H1 (cell line): ENCODE measurements around the gene ARHGAP26. TPM values are rescaled to one million over a fixed set of nuclear protein-coding genes. Genes with fewer than 3 reads are reported as not detected.
A peak's percentile ranks its signal among the peaks of the same experiment; 100 is the strongest.

Source experiments
- CTCF ChIA-PET: fragments of 300-600 bp; sonication (Branson Sonifier 250); formaldehyde crosslinking; loops from one replicate; lab custom pipeline; 2021; ENCODE audit not compliant: partially characterized antibody; lab: Charles Lee
- POLR2A ChIA-PET: fragments of 300-600 bp; sonication (Branson Sonifier 250); formaldehyde crosslinking; loops from one replicate; lab custom pipeline; 2021; ENCODE audit warnings: inconsistent platforms; ENCODE audit not compliant: partially characterized antibody; lab: Charles Lee
- DNase-seq, 2 experiments: peaks; one replicate each; pipeline versions ENCODE4 v3.0.0 to v3.0.0-alpha.2; 2010 to 2022; ENCODE audit warnings: low spot score in 2 of 2, low read depth in 1 of 2, mixed read lengths in 1 of 2
- FAIRE-seq: peaks from 2 replicates; lab custom pipeline; 2011; peaks lifted over from hg19 to GRCh38; lab: Jason Lieb, UNC
- H2AFZ ChIP-seq: 2 replicates; pipeline ENCODE4 v1.8.1; 2012; ENCODE audit warnings: low read length, inconsistent platforms
- H2AK5ac ChIP-seq: 2 replicates; pipeline ENCODE4 v1.6.1; 2013; ENCODE audit warnings: low read depth, low read length
- H2BK120ac ChIP-seq: replicated peaks from 2 replicates; pipeline ENCODE3; 2013; ENCODE audit warnings: low read depth, low read length, inconsistent platforms
- H2BK12ac ChIP-seq: 2 replicates; pipeline ENCODE4 v1.6.1; 2013; ENCODE audit warnings: low read depth, low read length
- H2BK15ac ChIP-seq: 2 replicates; pipeline ENCODE4 v1.6.1; 2013; ENCODE audit warnings: low read length
- H2BK20ac ChIP-seq: 2 replicates; pipeline ENCODE4 v1.6.1; 2013; ENCODE audit warnings: low read length
- H2BK5ac ChIP-seq: 2 replicates; pipeline ENCODE4 v1.6.1; 2013; ENCODE audit warnings: low read depth, low read length
- H3K14ac ChIP-seq: 2 replicates; pipeline ENCODE4 v1.6.1; 2013; ENCODE audit warnings: inconsistent platforms; ENCODE audit not compliant: insufficient read length
- H3K18ac ChIP-seq: 2 replicates; pipeline ENCODE4 v1.6.1; 2013; ENCODE audit warnings: low read length; ENCODE audit errors: extremely low read depth
- H3K23ac ChIP-seq: 2 replicates; pipeline ENCODE4 v1.6.1; 2013; ENCODE audit warnings: inconsistent platforms; ENCODE audit not compliant: insufficient read length
- H3K23me2 ChIP-seq: 2 replicates; pipeline ENCODE4 v1.6.1; 2013; ENCODE audit warnings: low read depth, low read length
- H3K27ac ChIP-seq: 2 replicates; pipeline ENCODE4 v1.6.1; 2011; ENCODE audit warnings: low read depth, low read length, inconsistent platforms
- H3K27me3 ChIP-seq, 4 experiments: replicated peaks in 1 of 4; 1 replicate in 1 of 4; 2 replicates in 3 of 4; pipeline versions ENCODE4 v1.6.1 to v1.8.1; 2011 to 2013; ENCODE audit warnings: low read length in 3 of 4, mild to moderate bottlenecking in 3 of 4, inconsistent platforms in 2 of 4, mixed read lengths in 2 of 4, moderate library complexity in 1 of 4; ENCODE audit not compliant: control insufficient read depth in 3 of 4, insufficient read depth in 3 of 4; ENCODE audit errors: extremely low read depth in 1 of 4
- H3K36me3 ChIP-seq, 4 experiments: 2 replicates each; pipeline versions ENCODE4 v1.6.1 to v1.8.1; 2011 to 2013; ENCODE audit warnings: mild to moderate bottlenecking in 4 of 4, low read length in 3 of 4, moderate library complexity in 2 of 4, control low read depth in 1 of 4, inconsistent platforms in 1 of 4; ENCODE audit not compliant: insufficient read depth in 4 of 4, control insufficient read depth in 2 of 4
- H3K4ac ChIP-seq: replicated peaks from 2 replicates; pipeline ENCODE3; 2013; ENCODE audit warnings: low read length, low read depth, mixed read lengths, inconsistent platforms; ENCODE audit not compliant: insufficient read length
- H3K4me1 ChIP-seq, 4 experiments: replicated peaks in 1 of 4; 1 replicate in 1 of 4; 2 replicates in 3 of 4; pipeline versions ENCODE4 v1.6.1 to v1.8.1; 2011 to 2013; ENCODE audit warnings: low read length in 3 of 4, inconsistent platforms in 2 of 4, mixed read lengths in 1 of 4; ENCODE audit not compliant: insufficient read depth in 4 of 4, control insufficient read depth in 3 of 4
- H3K4me2 ChIP-seq, 2 experiments: 2 replicates each; pipeline versions ENCODE4 v1.6.1 to v1.8.1; 2011 to 2013; ENCODE audit warnings: low read depth in 2 of 2, low read length in 2 of 2, control low read depth in 1 of 2, inconsistent platforms in 1 of 2, mild to moderate bottlenecking in 1 of 2; ENCODE audit not compliant: insufficient read depth in 1 of 2
- H3K4me3 ChIP-seq, 4 experiments: fragments of 200-600, 300-600 bp in 1 of 4; sonication (generic), shearing (Covaris generic), sonication (Bioruptor Twin) in 1 of 4; 2 replicates each; pipeline versions ENCODE4 v1.5.1 to v1.8.1; 2011 to 2016; ENCODE audit warnings: low read length in 4 of 4, low read depth in 3 of 4, control low read depth in 2 of 4, inconsistent platforms in 2 of 4, mild to moderate bottlenecking in 2 of 4, mixed read lengths in 1 of 4, moderate library complexity in 1 of 4; ENCODE audit not compliant: insufficient read depth in 2 of 4; ENCODE audit errors: extremely low read depth in 1 of 4
- H3K56ac ChIP-seq: replicated peaks from 2 replicates; pipeline ENCODE3; 2013; ENCODE audit warnings: low read depth, mild to moderate bottlenecking, mixed read lengths, low read length, inconsistent platforms; ENCODE audit not compliant: insufficient read length
- H3K79me1 ChIP-seq: 2 replicates; pipeline ENCODE4 v1.6.1; 2013; ENCODE audit warnings: low read depth, low read length, control low read depth
- H3K79me2 ChIP-seq, 2 experiments: 2 replicates each; pipeline versions ENCODE4 v1.6.1 to v1.8.1; 2012 to 2013; ENCODE audit warnings: low read length in 2 of 2, mild to moderate bottlenecking in 2 of 2, inconsistent platforms in 1 of 2; ENCODE audit not compliant: insufficient read depth in 2 of 2, control insufficient read depth in 1 of 2
- H3K9ac ChIP-seq, 4 experiments: replicated peaks in 1 of 4; 1 replicate in 1 of 4; 2 replicates in 3 of 4; pipeline versions ENCODE4 v1.6.1 to v1.8.1; 2011 to 2013; ENCODE audit warnings: low read depth in 3 of 4, low read length in 3 of 4, control low read depth in 2 of 4, mild to moderate bottlenecking in 2 of 4, moderate library complexity in 2 of 4, inconsistent platforms in 1 of 4; ENCODE audit errors: extremely low read depth in 1 of 4
- H3K9me3 ChIP-seq, 2 experiments: 2 replicates each; pipeline versions ENCODE4 v1.6.1 to v1.8.1; 2012 to 2013; ENCODE audit warnings: mild to moderate bottlenecking in 2 of 2, moderate library complexity in 2 of 2, control low read depth in 1 of 2, inconsistent platforms in 1 of 2, low read depth in 1 of 2, low read length in 1 of 2, mixed read lengths in 1 of 2; ENCODE audit not compliant: insufficient read depth in 2 of 2
- H4K20me1 ChIP-seq, 2 experiments: replicated peaks in 1 of 2; 2 replicates each; pipeline versions ENCODE3 to v1.8.1; 2011 to 2013; ENCODE audit warnings: inconsistent platforms in 2 of 2, low read length in 2 of 2, mild to moderate bottlenecking in 1 of 2; ENCODE audit not compliant: insufficient read depth in 2 of 2, control insufficient read depth in 1 of 2
- H4K5ac ChIP-seq: 2 replicates; pipeline ENCODE4 v1.6.1; 2013; ENCODE audit warnings: low read length, low read depth, mixed read lengths, inconsistent platforms; ENCODE audit not compliant: insufficient read length
- H4K8ac ChIP-seq: 2 replicates; pipeline ENCODE4 v1.8.0; 2013; ENCODE audit warnings: mild to moderate bottlenecking, moderate library complexity, low read length, inconsistent platforms; ENCODE audit not compliant: insufficient read depth; ENCODE audit errors: extremely low read depth
- H4K91ac ChIP-seq: replicated peaks from 2 replicates; pipeline ENCODE3; 2013; ENCODE audit warnings: low read length, mixed read lengths, inconsistent platforms; ENCODE audit not compliant: insufficient read length
- CBX5 ChIP-seq: fragments of 300-800, 300-1000 bp; sonication (generic); IDR thresholded peaks from 2 replicates; pipeline ENCODE4 v1.7.1; 2016; ENCODE audit warnings: antibody characterized with exemption, low read length, low read depth
- POLR2AphosphoS5 ChIP-seq: IDR thresholded peaks from 2 replicates; pipeline ENCODE4 v1.6.1; 2011; ENCODE audit warnings: low read depth, low read length
- SIX5 ChIP-seq: IDR thresholded peaks from 2 replicates; pipeline ENCODE4 v1.6.1; 2011; ENCODE audit warnings: mild to moderate bottlenecking, low read depth, low read length
- WGBS, 2 experiments: shearing (Covaris generic) in 1 of 2; methylation state at CpG; one replicate each; pipeline versions ENCODE4 v1.1.6 to v1.1.7; 2013 to 2015; ENCODE audit warnings: low lambda C conversion rate in 2 of 2, mixed read lengths in 2 of 2, inconsistent platforms in 1 of 2, low coverage in 1 of 2, missing lambda C conversion rate in 1 of 2; ENCODE audit not compliant: insufficient replicate concordance in 2 of 2, insufficient coverage in 1 of 2, insufficient read length in 1 of 2; ENCODE audit errors: extremely low coverage in 1 of 2, missing lambda C conversion rate in 1 of 2; 5-methylcytosine and 5-hydroxymethylcytosine counted together
- polyA plus RNA-seq, 7 experiments: library from polyadenylated mRNA; depleted of rRNA in 3 of 7; stranded (reverse) in 5 of 7; unstranded in 2 of 7; fragments of >200 nt in 5 of 7; fragments of 200-250 nt in 2 of 7; gene quantifications; 1 replicate in 5 of 7; 2 replicates in 1 of 7; 4 replicates in 1 of 7; pipeline versions ENCODE4 v1.2.1 to v1.2.3, GENCODE V29; 2011 to 2013; ENCODE audit warnings: missing spikeins in 2 of 7, mixed read lengths in 2 of 7
- total RNA-seq: library from RNA; stranded (reverse); fragmentation: NEBNext Ultra II Directional; extraction: Animal tissue kit (Norgen Biotek cat#: 25700); gene quantifications from 2 replicates; pipeline ENCODE4 v1.2.1, GENCODE V29; 2021
- TF ChIP-seq, protein P1 (sequence below): IDR thresholded peaks from 2 replicates; pipeline ENCODE4 v1.6.1; 2011; ENCODE audit warnings: low read depth, mild to moderate bottlenecking, low read length; ENCODE audit not compliant: insufficient read depth

The ARHGAP26 gene
- total and polyA plus RNA-seq, 2 of the 8 experiments (the other 6 are each of a cell fraction or from before 2014, with no cell fraction given), result 7.1 to 24.8 TPM

DNA sequence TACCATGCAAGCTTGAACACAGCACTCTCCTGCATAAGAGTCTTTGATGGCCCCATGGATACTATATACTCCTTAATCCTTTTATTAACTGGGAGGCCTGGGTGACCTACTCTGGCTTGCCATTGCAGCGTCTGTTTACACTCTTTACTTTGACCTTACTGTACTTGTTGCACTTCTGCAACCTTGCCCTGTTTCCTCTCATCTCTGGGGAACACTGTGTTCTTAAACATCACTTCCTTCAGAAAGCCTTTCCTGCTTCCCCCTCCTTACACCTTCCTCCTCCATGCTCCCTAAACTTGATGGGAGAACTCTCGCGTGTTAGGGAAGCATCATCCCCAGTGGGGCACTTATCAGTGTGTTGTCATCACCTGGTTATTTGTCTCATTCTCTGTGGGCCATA is 411.0 kb downstream of the ARHGAP26 start:
- H3K4me3 ChIP-seq, result no peak overlapping the region
- no peaks in the 10 kb centered on the region for H3K27me3 ChIP-seq
- H3K4me2 ChIP-seq, result no peak overlapping the region
- DNase-seq (no peak), FAIRE-seq (no peak)
- H3K9me3 ChIP-seq, result no peaks in the 10 kb centered on the region
- 94% methylated on average over 3 of the region's 3 CpGs; no CpG with 5 or more reads in 1 of the 2 experiments for WGBS, 2 experiments
- H2BK15ac ChIP-seq, result no peak overlapping the region
- no peaks in the 10 kb centered on the region for H3K23me2 ChIP-seq
- CTCF ChIA-PET, result interaction anchor here (1.0 kb wide), 1 partner anchor 39 kb away, joined by 3 read pairs; no protein-coding TSS in a partner anchor
- no peak overlapping the region for H3K18ac ChIP-seq
- no peaks in the 10 kb centered on the region for H4K20me1 ChIP-seq
- no peak overlapping the region for H3K23ac ChIP-seq
- no peaks in the 10 kb centered on the region for H3K79me2 ChIP-seq
- no peak overlapping the region for H3K9ac ChIP-seq
- no peak overlapping the region for H3K56ac ChIP-seq
- H3K4ac ChIP-seq, result no peak overlapping the region
- H2AK5ac ChIP-seq, result no peak overlapping the region
- no peaks in the 10 kb centered on the region for H3K36me3 ChIP-seq
- no peak overlapping the region for H3K14ac ChIP-seq
- no peak overlapping the region for H2AFZ ChIP-seq
- H2BK5ac ChIP-seq, result no peak overlapping the region
- H2BK120ac ChIP-seq, result no peak overlapping the region
- H4K5ac ChIP-seq, result no peak overlapping the region
- no peak overlapping the region for H4K91ac ChIP-seq
- POLR2A ChIA-PET, result no interaction called here
- H2BK20ac ChIP-seq, result no peak overlapping the region
- no peak overlapping the region for H3K27ac ChIP-seq
- H2BK12ac ChIP-seq, result peak overlapping the region; percentile 71; the same call in 1 of the 2 replicates
- TF ChIP-seq POLR2AphosphoS5 (no peak), CBX5 (no peak), SIX5 (no peak)
- TF ChIP-seq, protein P1, sequence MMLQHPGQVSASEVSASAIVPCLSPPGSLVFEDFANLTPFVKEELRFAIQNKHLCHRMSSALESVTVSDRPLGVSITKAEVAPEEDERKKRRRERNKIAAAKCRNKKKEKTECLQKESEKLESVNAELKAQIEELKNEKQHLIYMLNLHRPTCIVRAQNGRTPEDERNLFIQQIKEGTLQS, result no peak
- TF ChIP-seq, all 59 proteins: peak for 0
- H3K4me1 ChIP-seq, result no peaks in the 10 kb centered on the region; a peak in 1 of 7 replicates
- H4K8ac ChIP-seq, result no peak overlapping the region
- H3K79me1 ChIP-seq, result no peaks in the 10 kb centered on the region
